Ovary (tissue), 3 donors: ENCODE results near the gene CAMTA1.

Experiments used
- EP300 ChIP-seq: sonication (generic); formaldehyde crosslinking; IDR thresholded peaks from one replicate; pipeline ENCODE4 v1.6.1; 2017; ENCODE audit warnings: antibody characterized with exemption
- POLR2A ChIP-seq: fragments of 450-650 bp; IDR thresholded peaks from one replicate; pipeline ENCODE4 v1.6.1; 2017; ENCODE audit warnings: antibody characterized with exemption, mild to moderate bottlenecking, moderate library complexity
- TF ChIP-seq, protein P1 (sequence below), 3 donors: fragments of 450-650 bp in 2 of 3; fragments of 200-600 bp in 1 of 3; IDR thresholded peaks; one replicate each; pipeline versions ENCODE4 v1.5.1 to v1.8.0; 2016 to 2022; ENCODE audit warnings: antibody characterized with exemption in 3 of 3, mild to moderate bottlenecking in 1 of 3
- donor health status: DM: no; HTN: no; CAD: no.

DNA sequence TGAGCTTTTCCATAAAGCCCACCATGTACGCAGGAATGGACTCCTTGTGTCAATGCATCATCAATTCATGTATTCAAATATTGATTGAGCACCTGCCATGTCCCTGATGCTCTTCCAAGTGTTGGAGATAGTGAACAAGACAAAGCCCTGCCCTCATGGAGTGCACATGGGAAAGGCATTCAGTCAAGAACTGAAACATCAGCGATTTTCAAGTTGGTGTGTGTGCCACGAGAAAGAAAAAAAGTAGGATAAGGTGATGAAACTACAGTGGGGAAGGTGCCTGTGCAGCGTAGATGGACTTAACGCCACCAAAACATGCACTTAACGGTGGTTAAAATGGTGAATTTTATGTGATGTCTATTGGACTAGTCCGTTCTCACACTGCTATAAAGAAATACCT lies 553.2 kb downstream of the CAMTA1 start:
- TF ChIP-seq, protein P1, sequence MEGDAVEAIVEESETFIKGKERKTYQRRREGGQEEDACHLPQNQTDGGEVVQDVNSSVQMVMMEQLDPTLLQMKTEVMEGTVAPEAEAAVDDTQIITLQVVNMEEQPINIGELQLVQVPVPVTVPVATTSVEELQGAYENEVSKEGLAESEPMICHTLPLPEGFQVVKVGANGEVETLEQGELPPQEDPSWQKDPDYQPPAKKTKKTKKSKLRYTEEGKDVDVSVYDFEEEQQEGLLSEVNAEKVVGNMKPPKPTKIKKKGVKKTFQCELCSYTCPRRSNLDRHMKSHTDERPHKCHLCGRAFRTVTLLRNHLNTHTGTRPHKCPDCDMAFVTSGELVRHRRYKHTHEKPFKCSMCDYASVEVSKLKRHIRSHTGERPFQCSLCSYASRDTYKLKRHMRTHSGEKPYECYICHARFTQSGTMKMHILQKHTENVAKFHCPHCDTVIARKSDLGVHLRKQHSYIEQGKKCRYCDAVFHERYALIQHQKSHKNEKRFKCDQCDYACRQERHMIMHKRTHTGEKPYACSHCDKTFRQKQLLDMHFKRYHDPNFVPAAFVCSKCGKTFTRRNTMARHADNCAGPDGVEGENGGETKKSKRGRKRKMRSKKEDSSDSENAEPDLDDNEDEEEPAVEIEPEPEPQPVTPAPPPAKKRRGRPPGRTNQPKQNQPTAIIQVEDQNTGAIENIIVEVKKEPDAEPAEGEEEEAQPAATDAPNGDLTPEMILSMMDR (IDR thresholded peaks at IDR 0.05) = no peak
- TF ChIP-seq POLR2A (no peak), EP300 (no peak)
